OCI-LY1 (cell line): Measurements from ENCODE around the gene DNAJB7.

Experiments used
- H2AFZ ChIP-seq: fragments of 200-600 bp; sonication (generic), shearing (Covaris generic); 2 replicates; pipeline ENCODE4 v1.6.0; 2014; ENCODE audit warnings: antibody characterized with exemption, mild to moderate bottlenecking, low read length
- H3F3A ChIP-seq: fragments of 200-600 bp; sonication (generic), shearing (Covaris generic); 2 replicates; pipeline ENCODE4 v1.6.0; 2014; ENCODE audit warnings: mild to moderate bottlenecking, antibody characterized with exemption, low read length, moderate library complexity; ENCODE audit not compliant: insufficient read depth
- H3K27ac ChIP-seq: fragments of 200-600 bp; sonication (generic); 2 replicates; pipeline ENCODE4 v1.5.1; 2014; ENCODE audit warnings: low read length, mixed run types, mild to moderate bottlenecking, low read depth; ENCODE audit not compliant: poor library complexity, severe bottlenecking
- H3K27me3 ChIP-seq: fragments of 200-600 bp; sonication (generic); 2 replicates; pipeline ENCODE4 v1.6.0; 2014; ENCODE audit warnings: antibody characterized with exemption, mild to moderate bottlenecking, low read length, moderate library complexity; ENCODE audit not compliant: insufficient read depth
- H3K36me3 ChIP-seq: fragments of 200-600 bp; sonication (generic); 2 replicates; pipeline ENCODE4 v1.6.1; 2014; ENCODE audit warnings: mild to moderate bottlenecking, antibody characterized with exemption, low read length, moderate library complexity, mixed read lengths; ENCODE audit not compliant: insufficient read depth
- H3K4me1 ChIP-seq: fragments of 200-600 bp; sonication (generic); 2 replicates; pipeline ENCODE4 v1.5.1; 2014; ENCODE audit warnings: mild to moderate bottlenecking, low read length, moderate library complexity; ENCODE audit not compliant: insufficient read depth, severe bottlenecking
- H3K4me2 ChIP-seq: fragments of 200-600 bp; sonication (generic), shearing (Covaris generic); 2 replicates; pipeline ENCODE4 v1.6.1; 2014; ENCODE audit warnings: low read length
- H3K4me3 ChIP-seq: fragments of 200-600 bp; sonication (generic); 2 replicates; pipeline ENCODE4 v1.5.1; 2014; ENCODE audit warnings: low read length, low read depth, mild to moderate bottlenecking, mixed read lengths; ENCODE audit not compliant: poor library complexity, severe bottlenecking
- H3K79me2 ChIP-seq: fragments of 200-600 bp; shearing (Covaris generic); 2 replicates; pipeline ENCODE4 v1.6.1; 2016; ENCODE audit warnings: mixed run types, low read length, mixed read lengths; ENCODE audit not compliant: insufficient read depth
- H3K9ac ChIP-seq: fragments of 200-600 bp; sonication (generic), shearing (Covaris generic); 2 replicates; pipeline ENCODE4 v1.6.1; 2014; ENCODE audit warnings: mild to moderate bottlenecking, low read length, mixed read lengths
- H3K9me2 ChIP-seq: fragments of 200-600 bp; sonication (generic), shearing (Covaris generic); 2 replicates; pipeline ENCODE4 v1.6.1; 2014; ENCODE audit warnings: low read depth, mild to moderate bottlenecking, low read length, mixed read lengths
- H3K9me3 ChIP-seq: fragments of 200-600 bp; shearing (Covaris generic); 2 replicates; pipeline ENCODE4 v1.6.1; 2014; ENCODE audit warnings: low read length, mixed read lengths
- H4K20me1 ChIP-seq: fragments of 200-600 bp; sonication (generic), shearing (Covaris generic); 2 replicates; pipeline ENCODE4 v1.6.0; 2016; ENCODE audit warnings: mild to moderate bottlenecking, low read length; ENCODE audit not compliant: insufficient read depth
- EZH2 ChIP-seq: fragments of 200-600 bp; sonication (generic), shearing (Covaris generic); IDR thresholded peaks from 2 replicates; pipeline ENCODE4 v1.8.0; 2017; ENCODE audit warnings: borderline replicate concordance, mixed run types, mild to moderate bottlenecking, antibody characterized with exemption, low read length, moderate library complexity, mixed read lengths
- TF ChIP-seq, protein P1 (sequence below): fragments of 200-600 bp; sonication (generic), shearing (Covaris generic); IDR thresholded peaks from 2 replicates; pipeline ENCODE4 v1.5.1; 2017; ENCODE audit warnings: mild to moderate bottlenecking, antibody characterized with exemption, low read length, moderate library complexity, mixed read lengths

Gene DNAJB7

DNA sequence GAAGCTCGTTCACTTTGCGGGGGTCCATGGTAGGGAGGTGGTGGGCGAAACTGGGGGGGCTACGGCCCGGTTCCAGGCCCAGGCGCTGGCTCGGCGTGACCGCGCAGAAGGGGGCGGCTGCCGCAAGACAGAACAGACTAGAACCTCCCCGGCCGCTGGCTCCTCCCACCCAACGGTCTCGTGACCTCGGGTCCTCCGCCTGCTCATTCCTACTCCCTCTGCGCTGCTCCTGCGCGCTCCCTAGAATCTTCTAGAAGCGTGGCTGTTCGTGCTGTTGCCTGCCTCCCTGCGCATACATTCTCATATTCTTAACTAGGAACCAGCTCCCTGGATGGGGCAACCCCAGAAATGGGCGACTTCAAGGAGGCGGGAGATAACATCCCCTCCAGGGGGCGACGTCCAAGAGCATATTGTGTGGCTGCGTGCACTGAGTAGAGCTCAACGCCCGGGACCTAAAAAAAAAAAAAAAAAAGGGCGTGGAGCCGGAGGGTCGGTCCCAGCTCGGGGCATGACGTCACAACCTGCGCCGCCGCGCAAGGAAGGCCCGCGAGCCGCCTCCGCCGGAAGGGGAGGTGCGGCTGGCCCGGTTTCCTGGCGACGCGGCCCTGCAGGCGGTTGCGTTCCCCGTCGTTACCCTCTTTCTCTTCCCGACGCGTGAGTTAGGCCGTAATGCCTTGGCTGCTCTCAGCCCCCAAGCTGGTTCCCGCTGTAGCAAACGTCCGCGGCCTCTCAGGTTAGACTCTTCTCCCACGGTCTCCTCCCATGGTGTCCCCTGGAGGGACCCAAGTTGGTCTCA, 5.2 kb downstream of the DNAJB7 start, which contains the start of the genes ST13 and XPNPEP3:
ST13 (minus strand) TSS at position 127 of the 796 bp plus-strand sequence; CDS start at position 28, 99 bp downstream.
XPNPEP3 (plus strand) TSS at position 636 of the 796 bp plus-strand sequence; CDS start at position 670, 34 bp downstream.
- no peaks in the 10 kb centered on the region for H3K27me3 ChIP-seq
- peak within 1 kb of the TSS; percentile 93 for H3K27ac ChIP-seq
- H3F3A ChIP-seq: no peaks in the 10 kb centered on the region
- no peaks in the 10 kb centered on the region for H3K9me2 ChIP-seq
- peaks cover 14% of the 10 kb centered on the region; the same call in 1 of the 2 replicates for H3K36me3 ChIP-seq
- H4K20me1 ChIP-seq: no peaks in the 10 kb centered on the region
- H3K9me3 ChIP-seq: no peaks in the 10 kb centered on the region
- peaks cover 48% of the 10 kb centered on the region for H3K4me1 ChIP-seq
- H3K4me3 ChIP-seq: peak within 1 kb of the TSS; percentile 94
- peaks cover 82% of the 10 kb centered on the region for H3K79me2 ChIP-seq
- peak within 1 kb of the TSS; percentile 98 for H3K4me2 ChIP-seq
- H2AFZ ChIP-seq: no peak within 1 kb of the TSS
- H3K9ac ChIP-seq: peak within 1 kb of the TSS; percentile 94
- TF ChIP-seq EZH2: no peak
- TF ChIP-seq, protein P1, sequence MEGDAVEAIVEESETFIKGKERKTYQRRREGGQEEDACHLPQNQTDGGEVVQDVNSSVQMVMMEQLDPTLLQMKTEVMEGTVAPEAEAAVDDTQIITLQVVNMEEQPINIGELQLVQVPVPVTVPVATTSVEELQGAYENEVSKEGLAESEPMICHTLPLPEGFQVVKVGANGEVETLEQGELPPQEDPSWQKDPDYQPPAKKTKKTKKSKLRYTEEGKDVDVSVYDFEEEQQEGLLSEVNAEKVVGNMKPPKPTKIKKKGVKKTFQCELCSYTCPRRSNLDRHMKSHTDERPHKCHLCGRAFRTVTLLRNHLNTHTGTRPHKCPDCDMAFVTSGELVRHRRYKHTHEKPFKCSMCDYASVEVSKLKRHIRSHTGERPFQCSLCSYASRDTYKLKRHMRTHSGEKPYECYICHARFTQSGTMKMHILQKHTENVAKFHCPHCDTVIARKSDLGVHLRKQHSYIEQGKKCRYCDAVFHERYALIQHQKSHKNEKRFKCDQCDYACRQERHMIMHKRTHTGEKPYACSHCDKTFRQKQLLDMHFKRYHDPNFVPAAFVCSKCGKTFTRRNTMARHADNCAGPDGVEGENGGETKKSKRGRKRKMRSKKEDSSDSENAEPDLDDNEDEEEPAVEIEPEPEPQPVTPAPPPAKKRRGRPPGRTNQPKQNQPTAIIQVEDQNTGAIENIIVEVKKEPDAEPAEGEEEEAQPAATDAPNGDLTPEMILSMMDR: peak; percentile 45

DNA sequence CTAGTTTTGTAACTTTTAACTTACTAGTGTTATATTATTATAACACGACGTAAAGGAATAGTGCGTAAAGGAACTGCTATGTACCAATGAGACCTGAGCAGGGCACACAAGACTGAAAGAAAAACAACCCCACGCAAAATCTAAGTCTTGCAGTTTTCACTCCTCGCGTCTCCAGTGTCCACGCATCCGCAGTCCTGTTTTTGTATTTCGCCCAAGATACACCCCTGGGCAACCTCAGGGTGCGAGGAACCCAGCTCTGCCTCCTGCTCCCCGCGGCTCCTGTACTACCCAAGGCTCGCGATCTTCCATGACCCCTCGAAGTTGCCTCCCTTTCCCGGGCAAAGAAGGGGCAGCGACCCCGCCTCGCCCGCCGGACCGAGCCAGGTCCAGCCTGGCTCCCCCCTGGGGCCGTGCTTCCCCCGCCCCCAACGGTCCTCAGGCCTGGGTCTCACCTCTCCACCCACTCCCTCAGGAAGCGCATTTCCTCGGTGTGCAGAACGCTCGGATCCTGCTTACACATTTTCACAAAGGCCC, 5.9 kb downstream of the DNAJB7 start:
- Histone ChIP-seq H4K20me1 (no peaks in the 10 kb centered on the region), H3K36me3 (peaks cover 18% of the 10 kb centered on the region; the same call in 1 of the 2 replicates), H3K4me2 (peak overlapping the region; percentile 98), H3K9me3 (no peaks in the 10 kb centered on the region), H3K9ac (peak overlapping the region; percentile 94), H3F3A (no peaks in the 10 kb centered on the region), H3K27ac (peak overlapping the region; percentile 93), H3K27me3 (no peaks in the 10 kb centered on the region), H2AFZ (no peak overlapping the region), H3K4me3 (peak overlapping the region; percentile 94), H3K4me1 (peaks cover 48% of the 10 kb centered on the region), H3K79me2 (peaks cover 89% of the 10 kb centered on the region), H3K9me2 (no peaks in the 10 kb centered on the region)
- TF ChIP-seq, protein P1: no peak
- no peak for TF ChIP-seq EZH2

DNA sequence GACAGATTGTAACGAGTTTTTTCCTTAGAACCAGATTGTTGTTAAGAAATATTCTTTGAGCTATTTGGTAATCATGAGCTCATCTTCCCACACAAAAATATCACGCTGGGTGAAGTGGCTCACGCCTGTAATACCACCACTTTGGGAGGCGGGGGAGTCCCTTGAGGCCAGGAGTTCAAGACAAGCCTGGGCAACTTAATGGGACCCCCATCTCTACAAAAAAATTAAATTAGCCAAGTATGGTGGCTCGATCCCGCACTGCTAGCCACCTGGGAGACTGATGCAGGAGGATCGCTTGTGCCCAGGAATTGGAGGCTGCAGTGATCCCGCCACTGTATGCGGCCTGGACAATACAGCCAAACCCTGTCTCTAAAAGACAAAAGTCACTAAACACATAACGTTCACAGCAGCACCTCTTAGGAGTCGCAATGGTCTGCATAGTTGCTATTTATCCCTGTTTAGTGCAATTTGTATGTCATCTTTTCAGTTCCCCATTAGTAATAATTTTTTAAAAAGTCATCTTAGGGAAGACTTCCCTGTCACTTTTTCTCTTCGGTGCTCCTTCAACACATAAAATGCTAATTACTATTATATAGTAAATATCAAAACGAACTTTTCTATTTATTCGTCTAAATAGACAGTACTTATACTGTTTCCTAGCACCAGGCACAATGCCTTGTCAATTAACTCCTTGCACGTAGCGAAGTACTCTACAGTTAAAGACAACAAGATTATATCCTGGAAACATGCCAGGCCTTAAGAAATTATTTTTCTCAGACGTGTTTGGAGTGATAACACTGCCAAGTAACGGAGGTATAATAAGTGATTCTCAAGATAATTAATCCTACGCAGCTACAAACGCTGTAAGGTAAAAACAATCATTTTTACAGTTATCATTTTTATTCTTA, 6.6 kb downstream of the DNAJB7 start:
- no peaks in the 10 kb centered on the region for H3F3A ChIP-seq
- peak overlapping the region; percentile 98 for H3K4me2 ChIP-seq
- H3K27me3 ChIP-seq: no peaks in the 10 kb centered on the region
- H3K4me3 ChIP-seq: peak overlapping the region; percentile 94
- H3K4me1 ChIP-seq: peaks cover 48% of the 10 kb centered on the region
- no peaks in the 10 kb centered on the region for H3K9me3 ChIP-seq
- peaks cover 24% of the 10 kb centered on the region; the same call in 1 of the 2 replicates for H3K36me3 ChIP-seq
- no peak for TF ChIP-seq EZH2
- TF ChIP-seq, protein P1: no peak
- H2AFZ ChIP-seq: no peak overlapping the region
- peak overlapping the region; percentile 93 for H3K27ac ChIP-seq
- H3K9me2 ChIP-seq: no peaks in the 10 kb centered on the region
- H4K20me1 ChIP-seq: no peaks in the 10 kb centered on the region
- H3K79me2 ChIP-seq: peaks cover 90% of the 10 kb centered on the region
- peak overlapping the region; percentile 94 for H3K9ac ChIP-seq
